ENCODE measurements around the gene HARBI1.

Gene HARBI1

DNA sequence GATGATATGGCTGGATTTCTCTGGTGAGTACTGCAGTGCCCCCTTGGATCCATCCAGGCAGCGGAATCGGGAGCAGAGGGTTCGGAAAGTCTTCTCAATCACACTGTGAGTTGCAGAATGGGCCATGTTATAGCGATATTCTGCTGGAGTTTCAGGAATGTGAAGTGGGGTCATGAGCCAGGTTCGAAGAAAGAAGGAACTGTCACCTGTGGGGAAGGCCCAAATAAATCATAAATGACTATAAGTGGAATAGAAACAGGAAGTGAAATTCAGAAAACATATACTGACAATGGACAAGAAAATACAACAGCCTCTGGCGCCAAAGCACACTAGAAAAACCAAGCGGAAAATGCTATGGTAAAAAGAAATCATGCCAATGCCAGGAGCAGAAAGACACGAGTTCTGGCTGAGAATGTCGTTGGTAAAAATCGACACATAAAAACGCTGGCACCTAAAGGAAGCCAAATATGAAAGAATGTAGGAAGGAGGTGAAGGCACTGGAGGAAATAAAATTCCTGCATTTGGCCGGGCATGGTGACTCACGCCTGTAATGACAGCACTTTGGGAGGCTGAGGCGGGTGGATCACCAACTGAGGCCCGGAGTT lies 13.2 kb downstream of the HARBI1 start:
- H3K4me3 ChIP-seq (ENCODE audit: low read depth in 1 of 2, low read length in 2 of 2): no peak overlapping the region
- no peak for TF ChIP-seq EZH2 (IDR thresholded peaks at IDR 0.05; ENCODE audit: borderline replicate concordance, low read depth, low read length, severe bottlenecking)
- TF ChIP-seq, protein P1, sequence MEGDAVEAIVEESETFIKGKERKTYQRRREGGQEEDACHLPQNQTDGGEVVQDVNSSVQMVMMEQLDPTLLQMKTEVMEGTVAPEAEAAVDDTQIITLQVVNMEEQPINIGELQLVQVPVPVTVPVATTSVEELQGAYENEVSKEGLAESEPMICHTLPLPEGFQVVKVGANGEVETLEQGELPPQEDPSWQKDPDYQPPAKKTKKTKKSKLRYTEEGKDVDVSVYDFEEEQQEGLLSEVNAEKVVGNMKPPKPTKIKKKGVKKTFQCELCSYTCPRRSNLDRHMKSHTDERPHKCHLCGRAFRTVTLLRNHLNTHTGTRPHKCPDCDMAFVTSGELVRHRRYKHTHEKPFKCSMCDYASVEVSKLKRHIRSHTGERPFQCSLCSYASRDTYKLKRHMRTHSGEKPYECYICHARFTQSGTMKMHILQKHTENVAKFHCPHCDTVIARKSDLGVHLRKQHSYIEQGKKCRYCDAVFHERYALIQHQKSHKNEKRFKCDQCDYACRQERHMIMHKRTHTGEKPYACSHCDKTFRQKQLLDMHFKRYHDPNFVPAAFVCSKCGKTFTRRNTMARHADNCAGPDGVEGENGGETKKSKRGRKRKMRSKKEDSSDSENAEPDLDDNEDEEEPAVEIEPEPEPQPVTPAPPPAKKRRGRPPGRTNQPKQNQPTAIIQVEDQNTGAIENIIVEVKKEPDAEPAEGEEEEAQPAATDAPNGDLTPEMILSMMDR (IDR thresholded peaks at IDR 0.05; ENCODE audit: borderline replicate concordance, extremely low read depth, low read length, poor library complexity, severe bottlenecking): no peak

DNA sequence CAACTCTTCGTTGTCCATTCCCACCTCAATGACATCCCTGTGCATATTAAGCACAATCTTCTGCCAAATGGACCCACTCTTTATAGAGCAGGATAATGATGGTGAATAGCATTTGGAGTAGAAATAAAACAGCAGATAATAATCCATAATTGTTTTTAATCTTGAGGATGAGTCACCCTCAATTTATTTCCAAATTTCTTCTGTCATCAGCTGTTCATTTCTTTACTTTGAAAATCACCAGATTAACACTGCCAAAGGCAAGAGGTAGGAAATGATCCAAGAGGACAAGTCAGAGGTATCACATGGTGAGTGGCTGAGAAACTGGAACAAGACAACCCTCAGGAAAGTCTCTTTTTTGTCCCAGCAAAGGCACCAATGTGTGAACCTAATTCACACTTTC lies 15.9 kb downstream of the HARBI1 start:
- Histone ChIP-seq H3K27me3 (ENCODE audit: insufficient read depth, low read length, poor library complexity) (no peaks in the 10 kb centered on the region), H4K20me1 (ENCODE audit: insufficient read depth, low read length) (no peaks in the 10 kb centered on the region), H3K4me3 (ENCODE audit: low read depth in 1 of 2, low read length in 2 of 2) (no peak overlapping the region), H3K27ac (ENCODE audit: low read length) (no peak overlapping the region), H3K4me2 (ENCODE audit: insufficient read depth, low read length) (no peak overlapping the region), H3K36me3 (ENCODE audit: insufficient read depth, low read length) (peaks cover 10% of the 10 kb centered on the region), H2AFZ (ENCODE audit: low read depth, low read length) (no peak overlapping the region), H3K4me1 (ENCODE audit: insufficient read depth, low read length) (no peaks in the 10 kb centered on the region), H3K79me2 (ENCODE audit: insufficient read depth, low read length) (no peaks in the 10 kb centered on the region; the same call in 1 of the 2 replicates), H3K9ac (ENCODE audit: low read depth, low read length) (no peak overlapping the region), H3K9me3 (ENCODE audit: insufficient read depth, low read length, severe bottlenecking) (no peaks in the 10 kb centered on the region)
- no peak for TF ChIP-seq EZH2 (IDR thresholded peaks at IDR 0.05; ENCODE audit: borderline replicate concordance, low read depth, low read length, severe bottlenecking)
- TF ChIP-seq, protein P1 (IDR thresholded peaks at IDR 0.05; ENCODE audit: borderline replicate concordance, extremely low read depth, low read length, poor library complexity, severe bottlenecking): no peak
- ATAC-seq (ENCODE audit: insufficient read depth, low read depth) (no peak), DNase-seq (no peak)

More for the DNA sequence above, 13.2 kb downstream of the HARBI1 start:
- no peak overlapping the region for H2AFZ ChIP-seq (ENCODE audit: low read depth, low read length)
- no peaks in the 10 kb centered on the region for H3K4me1 ChIP-seq (ENCODE audit: insufficient read depth, low read length)
- peaks cover 10% of the 10 kb centered on the region for H3K36me3 ChIP-seq (ENCODE audit: insufficient read depth, low read length)
- ATAC-seq (ENCODE audit: insufficient read depth, low read depth): no peak
- H3K9me3 ChIP-seq (ENCODE audit: insufficient read depth, low read length, severe bottlenecking): no peaks in the 10 kb centered on the region
- no peak for DNase-seq
- H3K79me2 ChIP-seq (ENCODE audit: insufficient read depth, low read length): peaks cover 2% of the 10 kb centered on the region; the same call in 1 of the 2 replicates
- no peak overlapping the region for H3K4me2 ChIP-seq (ENCODE audit: insufficient read depth, low read length)
- no peaks in the 10 kb centered on the region for H4K20me1 ChIP-seq (ENCODE audit: insufficient read depth, low read length)
- H3K9ac ChIP-seq (ENCODE audit: low read depth, low read length): no peak overlapping the region
- no peak overlapping the region for H3K27ac ChIP-seq (ENCODE audit: low read length)
- H3K27me3 ChIP-seq (ENCODE audit: insufficient read depth, low read length, poor library complexity): no peaks in the 10 kb centered on the region

DNA sequence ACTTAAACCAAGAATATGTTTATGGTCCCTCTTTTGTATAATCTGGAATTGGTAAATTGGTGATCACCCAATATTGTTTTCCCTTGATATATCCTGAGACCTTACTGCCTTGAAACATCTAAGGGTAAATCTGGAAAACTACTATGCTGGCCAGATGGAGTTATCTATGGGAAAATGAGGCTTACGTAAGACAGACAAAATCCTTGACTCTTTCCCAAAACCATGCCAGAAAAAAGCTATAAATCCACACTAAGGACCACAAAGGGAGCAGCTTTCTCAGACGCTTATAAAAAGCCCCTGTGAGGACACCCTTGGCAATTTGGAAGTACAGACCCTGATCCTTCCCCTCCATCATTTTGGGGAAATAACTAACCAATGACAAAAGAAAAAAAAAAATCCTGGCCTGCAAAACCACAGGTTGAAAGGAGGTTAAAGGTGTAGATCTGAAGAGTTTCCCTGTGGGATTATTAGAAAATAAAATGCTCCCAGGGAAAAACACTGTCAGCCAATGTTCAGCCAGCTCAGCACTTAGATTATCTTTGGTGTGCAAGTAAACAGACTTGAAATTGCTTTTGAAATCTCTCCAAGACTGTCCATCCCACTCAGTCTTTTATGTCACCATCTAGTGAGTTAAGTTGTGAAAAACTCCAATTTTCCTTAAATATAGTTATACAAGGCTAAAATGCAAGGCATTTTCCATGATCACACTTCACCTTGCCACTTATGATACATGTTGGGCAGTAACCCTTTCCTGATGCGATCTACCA lies 16.6 kb downstream of the HARBI1 start:
- DNase-seq (no peak), ATAC-seq (ENCODE audit: insufficient read depth, low read depth) (no peak)
- no peak overlapping the region for H3K27ac ChIP-seq (ENCODE audit: low read length)
- H3K4me1 ChIP-seq (ENCODE audit: insufficient read depth, low read length): no peaks in the 10 kb centered on the region
- H2AFZ ChIP-seq (ENCODE audit: low read depth, low read length): no peak overlapping the region
- TF ChIP-seq EZH2 (IDR thresholded peaks at IDR 0.05; ENCODE audit: borderline replicate concordance, low read depth, low read length, severe bottlenecking): no peak
- TF ChIP-seq, protein P1 (IDR thresholded peaks at IDR 0.05; ENCODE audit: borderline replicate concordance, extremely low read depth, low read length, poor library complexity, severe bottlenecking): no peak
- H4K20me1 ChIP-seq (ENCODE audit: insufficient read depth, low read length): no peaks in the 10 kb centered on the region
- H3K27me3 ChIP-seq (ENCODE audit: insufficient read depth, low read length, poor library complexity): no peaks in the 10 kb centered on the region
- no peak overlapping the region for H3K4me3 ChIP-seq (ENCODE audit: low read depth in 1 of 2, low read length in 2 of 2)
- H3K36me3 ChIP-seq (ENCODE audit: insufficient read depth, low read length): peaks cover 10% of the 10 kb centered on the region
- no peak overlapping the region for H3K9ac ChIP-seq (ENCODE audit: low read depth, low read length)
- no peak overlapping the region for H3K4me2 ChIP-seq (ENCODE audit: insufficient read depth, low read length)
- no peaks in the 10 kb centered on the region for H3K9me3 ChIP-seq (ENCODE audit: insufficient read depth, low read length, severe bottlenecking)
- H3K79me2 ChIP-seq (ENCODE audit: insufficient read depth, low read length): no peaks in the 10 kb centered on the region; the same call in 1 of the 2 replicates
